GM11168 (cell line): ENCODE measurements around the gene UTS2.

Source experiments
- in situ Hi-C: fragments of 300-500 bp; cut with MboI; formaldehyde crosslinking; loops from one replicate; pipeline ENCODE4 v1.12.0; 2022; ENCODE audit warnings: low sequenced_read_pairs; ENCODE audit not compliant: unreplicated experiment

Gene UTS2, protein sequence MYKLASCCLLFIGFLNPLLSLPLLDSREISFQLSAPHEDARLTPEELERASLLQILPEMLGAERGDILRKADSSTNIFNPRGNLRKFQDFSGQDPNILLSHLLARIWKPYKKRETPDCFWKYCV

DNA sequence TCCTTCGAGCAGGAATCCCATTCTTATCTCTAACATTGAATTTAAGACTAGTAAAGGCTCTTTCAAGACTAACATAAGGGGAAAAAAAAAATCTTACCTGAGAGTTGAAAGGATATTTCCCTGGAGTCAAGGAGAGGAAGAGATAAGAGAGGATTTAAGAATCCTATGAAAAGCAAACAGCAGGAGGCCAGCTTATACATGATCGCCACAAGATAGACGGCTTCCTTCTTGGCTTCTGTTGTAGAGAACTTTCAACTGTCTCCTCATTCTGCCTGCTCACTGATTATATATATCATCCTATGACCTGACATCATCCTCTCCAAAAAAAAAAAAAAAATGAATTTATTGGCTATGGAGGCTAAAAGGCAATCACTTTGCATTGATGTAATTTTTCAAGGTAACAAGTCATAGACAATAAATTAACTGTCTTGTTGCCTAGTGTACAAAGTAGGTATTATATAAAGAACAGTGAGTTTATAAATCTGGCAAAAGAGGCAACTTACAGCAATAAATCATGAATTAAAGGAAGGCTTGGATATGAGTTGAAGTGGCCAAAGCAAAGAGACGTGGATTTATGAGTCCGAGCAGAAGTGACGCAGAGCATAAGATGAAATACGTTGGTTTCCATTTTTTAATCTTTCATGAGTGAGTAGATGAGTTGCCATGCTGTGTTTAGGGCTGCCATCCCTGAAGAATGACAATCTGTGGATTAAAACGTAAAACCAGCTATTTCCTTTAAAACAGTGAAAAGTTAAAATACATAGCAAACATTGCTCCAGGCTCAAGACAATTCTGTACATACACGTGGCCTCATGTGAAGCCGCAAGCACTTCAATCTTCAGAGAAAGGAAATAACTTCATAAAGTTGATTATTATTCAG lies at the start of gene UTS2:
UTS2 (minus strand) TSS at position 262 of the 880 bp plus-strand sequence; CDS start at position 200, 62 bp downstream.
- in situ Hi-C loops: no loop called here

DNA sequence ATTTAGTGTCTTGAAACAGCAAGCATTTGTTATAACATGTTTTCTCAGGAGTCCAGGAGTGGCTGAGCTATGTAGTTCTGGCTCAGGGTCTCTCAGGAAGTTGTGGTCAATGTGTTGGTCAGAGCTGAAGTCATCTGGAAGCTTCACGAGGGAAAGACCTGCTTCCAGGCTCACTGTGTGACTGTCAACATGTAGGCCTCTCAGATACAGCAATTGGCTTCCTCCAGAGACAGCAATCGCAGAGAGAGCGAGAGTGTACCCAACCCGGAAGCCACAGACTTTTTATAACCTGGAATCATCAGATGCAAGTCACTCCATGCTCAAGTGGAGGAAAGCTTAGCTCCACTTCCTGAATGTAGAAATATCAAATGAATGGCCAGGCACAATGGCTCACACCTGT lies 46.9 kb upstream of the UTS2 start:
- in situ Hi-C loops: loop anchor here (5.0 kb wide), 1 partner anchor 92 kb away; no protein-coding TSS in a partner anchor

DNA sequence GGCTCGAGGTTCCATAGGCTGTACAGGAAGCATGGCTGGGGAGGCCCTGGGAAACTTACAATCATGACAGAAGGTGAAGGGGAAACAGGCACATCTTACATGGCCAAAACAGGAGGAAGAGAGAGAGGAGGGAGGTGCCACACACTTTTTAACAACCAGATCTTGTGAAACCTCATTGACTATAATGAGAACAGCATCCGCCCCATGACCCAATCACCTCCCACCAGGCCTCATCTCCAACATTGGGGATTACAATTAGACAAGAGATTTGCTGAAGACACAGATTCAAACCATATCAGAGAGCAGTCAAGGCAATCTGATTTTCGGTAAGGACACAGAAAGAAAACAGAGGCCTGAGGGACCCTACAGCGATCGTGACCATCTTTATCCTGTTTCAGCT lies 46.1 kb upstream of the UTS2 start:
- in situ Hi-C loops: no loop called here

DNA sequence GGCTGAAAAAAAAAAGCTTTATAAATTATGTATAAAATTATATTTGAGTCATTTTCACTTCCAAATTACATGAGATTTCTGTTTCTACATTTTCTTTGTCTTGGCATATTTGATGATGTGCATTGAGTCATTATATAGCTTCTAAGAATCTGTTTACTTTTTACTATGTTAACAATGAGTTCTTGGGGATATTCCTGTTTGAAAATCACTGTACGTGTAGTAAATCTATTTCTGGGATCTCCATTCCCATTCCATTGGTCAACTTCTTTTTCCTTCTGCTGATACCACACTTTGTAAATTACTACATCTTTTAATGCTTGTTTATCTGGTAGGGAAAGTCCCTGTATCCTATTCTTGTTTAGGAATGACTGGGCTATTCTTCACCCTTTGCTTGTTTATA lies 44.1 kb upstream of the UTS2 start:
- in situ Hi-C loops: no loop called here

DNA sequence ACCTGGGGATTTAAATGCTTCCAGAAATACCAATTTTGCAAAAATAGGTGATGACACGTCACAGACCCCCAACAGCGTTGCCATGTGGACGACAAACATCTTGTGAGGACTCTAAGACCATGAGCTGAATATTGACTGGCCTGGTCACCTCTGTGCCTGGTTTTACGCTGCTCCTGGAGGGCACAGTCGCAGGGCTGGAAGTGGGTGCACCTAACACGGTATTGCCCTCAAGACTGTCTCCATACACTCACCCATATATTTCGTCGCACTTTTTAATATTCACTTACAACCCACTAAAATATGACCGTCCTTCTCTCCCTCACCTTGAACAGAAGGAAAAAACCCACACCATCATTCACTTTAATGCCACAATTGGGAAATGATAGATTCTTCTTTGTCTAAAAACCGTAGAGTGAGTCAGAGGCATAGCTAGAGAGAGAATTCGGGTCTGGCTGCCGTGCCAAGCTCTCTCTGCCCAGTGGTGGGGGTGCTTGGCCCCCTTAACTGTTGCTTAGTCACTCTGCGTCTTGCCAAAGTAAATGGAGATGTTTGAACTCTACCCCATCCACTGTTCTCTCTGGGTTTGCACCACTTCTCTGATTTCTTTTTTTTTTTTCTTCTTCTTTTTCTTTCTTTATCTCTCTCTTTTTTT lies 40.8 kb upstream of the UTS2 start:
- in situ Hi-C loops: no loop called here

DNA sequence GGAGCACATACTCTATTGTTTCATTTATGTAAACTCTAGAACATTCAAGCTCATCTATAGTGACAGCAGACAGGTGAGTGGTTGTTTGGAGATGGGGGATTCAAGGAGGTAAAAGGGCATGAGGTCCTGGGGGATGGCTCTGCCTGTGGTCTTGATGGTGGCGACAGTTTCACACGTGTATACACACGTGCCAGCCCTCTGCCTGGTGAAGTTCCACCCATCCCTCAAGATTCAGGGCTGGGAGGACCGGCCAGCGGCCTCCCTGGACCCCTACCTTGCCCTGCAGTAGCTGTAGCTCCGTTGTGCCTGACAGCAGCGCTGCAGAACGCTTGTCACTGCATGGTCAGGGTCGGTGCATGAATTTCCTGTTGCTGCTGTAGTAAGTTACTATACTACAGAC lies 38.9 kb upstream of the UTS2 start:
- in situ Hi-C loops: no loop called here

DNA sequence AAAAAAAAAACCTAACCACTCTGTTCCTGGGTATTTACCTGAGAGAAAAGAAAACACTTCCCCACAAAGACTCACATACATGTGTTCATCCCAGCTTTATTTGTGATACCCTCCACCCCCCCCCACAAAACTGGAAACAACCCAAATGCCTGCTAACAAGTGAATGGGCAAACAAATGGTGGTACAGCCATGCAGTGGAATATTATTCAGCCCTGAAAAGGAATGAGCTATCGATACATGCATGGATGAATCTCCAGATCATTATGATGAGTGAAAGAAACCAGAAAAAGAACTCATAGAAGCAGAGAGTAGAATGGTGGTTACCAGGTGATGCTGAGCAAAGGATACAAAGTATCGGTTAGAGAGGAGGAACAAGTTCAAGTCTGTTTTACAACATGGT lies 38.0 kb upstream of the UTS2 start:
- in situ Hi-C loops: no loop called here

DNA sequence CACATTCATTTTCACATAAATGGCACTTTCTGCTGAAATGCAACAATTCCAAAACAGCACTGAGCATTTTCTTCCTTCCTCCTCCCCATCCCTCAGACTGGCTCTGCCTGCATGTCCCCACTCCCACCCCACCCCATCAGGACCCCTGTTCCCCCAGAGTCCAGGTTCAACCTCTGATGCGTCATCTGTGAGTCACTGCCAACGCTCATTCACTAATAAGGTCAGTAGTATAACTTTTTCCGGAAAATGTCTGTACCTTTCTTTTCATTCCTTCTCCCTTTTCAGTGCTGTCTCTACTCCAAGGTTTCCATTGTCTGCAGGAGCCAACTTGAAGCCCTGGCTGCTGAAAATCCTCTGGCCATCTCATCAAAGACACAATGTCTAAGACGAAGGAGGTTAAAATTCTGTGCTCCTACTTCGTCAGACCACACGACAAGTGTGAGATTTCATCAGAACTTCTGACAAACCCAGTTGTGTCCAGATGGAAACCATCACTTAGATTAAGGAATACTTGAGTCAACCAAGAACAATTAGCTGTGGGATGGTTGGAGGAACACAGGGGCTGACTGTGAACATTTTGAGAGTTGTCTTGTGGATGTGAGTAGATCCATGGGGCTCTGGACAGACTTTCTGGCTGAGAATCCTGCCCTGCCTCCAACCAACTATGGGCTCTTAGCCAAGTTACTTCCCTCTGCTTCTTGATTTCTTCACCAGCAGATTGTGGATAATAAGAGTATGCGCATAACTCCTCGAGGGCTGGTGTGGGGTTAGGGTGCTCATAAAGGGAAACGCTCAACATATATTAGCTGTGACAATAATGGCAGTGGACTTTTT lies 35.6 kb upstream of the UTS2 start:
- in situ Hi-C loops: no loop called here

DNA sequence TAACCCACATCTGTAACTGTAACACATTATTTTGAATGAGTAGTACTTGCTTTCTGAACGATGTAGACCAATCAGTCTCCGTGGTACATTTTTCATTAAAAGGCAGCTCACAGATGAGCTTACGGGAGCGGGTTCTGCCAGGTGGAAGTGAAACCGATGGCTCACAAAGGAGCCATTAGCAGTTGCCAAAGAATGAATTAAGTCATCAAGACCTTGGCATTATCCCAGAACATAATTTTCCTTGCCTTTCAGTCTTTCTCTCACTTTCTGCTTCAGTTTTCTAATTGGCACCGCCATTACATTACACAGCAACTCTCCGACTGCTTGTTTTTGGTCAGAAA lies 33.5 kb upstream of the UTS2 start:
- in situ Hi-C loops: no loop called here

DNA sequence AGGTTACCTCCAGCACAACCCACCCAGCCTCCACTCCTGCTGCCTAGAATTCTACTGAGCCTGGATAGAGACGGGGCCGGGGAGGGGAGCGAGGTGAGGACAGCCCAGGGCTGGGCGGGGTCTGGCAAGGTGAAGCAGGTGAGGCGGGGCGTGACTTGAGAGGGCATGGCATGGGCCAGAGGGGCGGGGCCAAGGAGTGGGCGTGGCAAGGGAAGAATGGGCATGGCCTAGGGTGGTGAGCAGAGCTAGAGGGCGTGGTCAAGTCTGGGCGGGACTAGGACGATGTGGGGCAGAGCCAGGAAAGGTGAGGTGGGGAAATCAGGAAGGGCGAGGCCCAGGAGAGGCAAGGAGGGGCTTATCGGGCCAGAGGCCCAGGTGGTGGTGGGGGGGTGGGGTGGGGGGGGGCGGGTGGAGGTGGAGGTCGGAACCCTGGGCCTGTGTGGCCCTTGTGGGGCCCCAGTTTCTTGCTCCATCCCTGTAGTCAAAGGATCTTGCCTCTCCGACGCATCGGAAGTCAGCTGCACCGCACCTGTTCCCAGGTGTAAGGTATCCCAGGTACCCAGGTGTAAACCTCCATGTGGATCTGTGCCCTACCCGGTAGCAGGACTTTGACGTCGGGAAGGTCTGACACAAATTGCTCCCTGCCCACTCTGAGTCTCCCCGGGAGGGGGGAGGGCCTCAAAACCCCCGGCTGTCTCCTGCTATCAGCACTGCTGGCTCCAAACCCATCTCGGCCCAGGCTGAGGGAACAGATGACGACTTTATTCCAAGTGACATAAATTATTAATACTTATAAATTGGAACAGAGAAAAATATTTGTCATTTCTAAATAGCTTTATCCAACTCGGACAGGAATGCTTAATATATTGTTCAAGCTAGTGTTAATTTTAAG lies 32.9 kb upstream of the UTS2 start:
- in situ Hi-C loops: no loop called here

DNA sequence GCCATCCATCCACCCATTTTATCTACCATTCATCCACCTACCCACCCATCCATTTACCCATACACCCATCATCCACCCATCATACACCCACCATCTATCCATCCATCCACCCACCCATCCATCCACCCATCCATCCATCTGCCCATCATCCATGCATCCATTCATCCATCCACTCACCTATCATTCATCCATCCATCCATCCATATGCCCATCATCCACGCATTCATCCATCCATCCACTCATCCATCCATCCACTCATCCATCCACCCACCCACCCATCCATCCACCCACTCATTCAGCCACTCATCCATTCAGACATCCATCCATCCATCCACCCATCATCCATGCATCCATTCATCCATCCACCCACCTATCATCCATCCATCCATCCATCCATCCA lies 31.9 kb upstream of the UTS2 start:
- in situ Hi-C loops: no loop called here

DNA sequence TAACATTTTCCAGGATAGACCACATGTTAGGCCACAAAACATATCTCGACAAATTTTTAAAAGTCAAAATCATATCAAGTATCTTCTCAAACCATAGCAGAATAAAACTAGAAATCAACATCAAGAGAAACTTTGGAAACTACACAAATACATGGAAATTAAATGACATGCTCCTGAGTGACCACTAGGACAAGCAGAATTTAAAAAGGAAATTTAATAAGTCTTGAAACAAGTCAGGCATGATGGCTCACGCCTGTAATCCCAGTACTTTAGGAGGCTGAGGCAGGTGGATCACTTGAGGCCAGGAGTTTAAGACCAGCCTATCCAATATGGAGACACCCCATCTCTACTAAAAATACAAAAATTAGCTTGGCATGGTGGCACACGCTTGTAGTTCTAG lies 26.4 kb upstream of the UTS2 start:
- in situ Hi-C loops: no loop called here

DNA sequence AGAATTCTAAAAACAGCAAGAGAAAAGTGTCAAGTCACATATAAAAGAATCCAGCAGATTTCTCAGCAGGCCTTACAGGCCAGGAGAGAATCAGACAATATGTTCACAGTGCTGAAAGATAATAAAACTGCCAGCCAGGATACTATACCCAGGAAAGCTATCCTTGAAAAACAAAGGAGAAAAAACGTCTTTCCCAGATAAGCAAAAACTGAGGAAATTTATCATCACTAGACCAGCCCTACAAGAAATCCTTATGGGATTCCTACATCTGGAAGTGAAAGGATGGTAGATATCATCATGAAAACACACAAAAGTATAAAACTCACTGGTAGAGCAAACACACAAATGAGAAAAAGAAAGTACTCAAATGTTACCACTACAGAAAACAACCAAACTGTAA lies 25.2 kb upstream of the UTS2 start:
- in situ Hi-C loops: no loop called here

DNA sequence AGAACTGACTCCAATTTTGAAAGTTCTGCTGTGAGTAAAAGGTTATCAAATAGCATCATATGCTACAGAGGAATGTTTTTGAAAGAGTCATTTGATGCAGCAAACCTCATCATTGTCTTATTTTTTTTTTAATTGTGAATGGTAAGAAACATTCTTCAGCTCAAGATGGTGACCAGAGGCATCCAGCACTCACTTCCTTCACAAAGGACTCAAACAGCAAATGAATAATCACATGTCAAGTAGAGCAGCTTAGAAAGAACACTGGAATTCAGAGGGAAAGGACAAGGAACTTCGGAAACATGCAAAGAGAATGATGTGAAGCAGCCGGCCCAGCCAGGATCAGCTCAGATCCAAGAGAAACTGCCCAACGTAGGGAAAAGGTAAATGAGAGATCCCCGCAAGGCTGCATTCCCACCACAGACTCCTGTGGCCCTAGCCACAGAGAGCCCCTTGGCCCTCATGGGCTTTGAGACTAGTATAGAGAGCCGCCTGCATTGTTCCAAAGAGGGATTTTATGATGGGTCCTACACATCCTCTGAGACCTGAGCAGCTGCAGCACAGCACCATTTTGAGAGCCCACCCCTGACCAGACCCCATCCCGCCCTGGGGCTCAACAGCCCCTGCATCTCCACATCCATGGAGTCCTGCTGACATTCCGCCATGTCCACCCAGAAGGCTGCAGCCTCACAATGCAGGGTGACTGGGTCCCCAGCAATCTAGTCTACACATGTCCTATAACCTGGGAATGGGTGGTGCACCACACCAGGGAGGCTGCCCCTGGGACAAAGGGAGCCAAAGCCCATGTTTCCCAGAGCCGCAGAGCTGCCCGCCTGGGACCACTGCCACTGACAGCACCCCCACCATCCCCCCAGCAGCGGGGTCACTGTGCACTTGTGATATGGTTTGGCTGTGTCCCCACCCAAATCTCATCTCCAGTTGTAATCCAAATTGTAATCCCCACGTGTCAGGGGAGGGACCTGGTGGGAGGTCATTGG lies 21.2 kb upstream of the UTS2 start:
- in situ Hi-C loops: no loop called here

DNA sequence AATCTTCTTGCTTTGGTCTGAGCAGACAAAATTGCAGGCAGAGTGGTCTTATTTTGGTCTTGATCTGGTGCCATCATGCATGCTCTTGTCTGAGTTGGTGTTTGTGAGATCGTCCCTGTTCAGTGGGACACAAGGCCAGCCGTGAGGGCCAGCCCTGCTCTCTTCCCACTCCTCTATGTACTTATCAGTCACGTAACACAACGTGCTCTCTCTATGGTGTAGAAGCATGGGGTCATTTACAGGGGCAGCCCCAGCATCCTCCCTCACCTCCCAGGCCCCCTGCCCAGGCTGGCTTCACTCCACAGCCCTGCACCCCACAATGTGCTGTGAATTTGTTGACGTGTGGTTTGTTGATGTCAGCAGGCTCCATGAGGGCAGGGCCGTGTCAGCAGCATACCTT lies 18.3 kb upstream of the UTS2 start:
- in situ Hi-C loops: no loop called here

DNA sequence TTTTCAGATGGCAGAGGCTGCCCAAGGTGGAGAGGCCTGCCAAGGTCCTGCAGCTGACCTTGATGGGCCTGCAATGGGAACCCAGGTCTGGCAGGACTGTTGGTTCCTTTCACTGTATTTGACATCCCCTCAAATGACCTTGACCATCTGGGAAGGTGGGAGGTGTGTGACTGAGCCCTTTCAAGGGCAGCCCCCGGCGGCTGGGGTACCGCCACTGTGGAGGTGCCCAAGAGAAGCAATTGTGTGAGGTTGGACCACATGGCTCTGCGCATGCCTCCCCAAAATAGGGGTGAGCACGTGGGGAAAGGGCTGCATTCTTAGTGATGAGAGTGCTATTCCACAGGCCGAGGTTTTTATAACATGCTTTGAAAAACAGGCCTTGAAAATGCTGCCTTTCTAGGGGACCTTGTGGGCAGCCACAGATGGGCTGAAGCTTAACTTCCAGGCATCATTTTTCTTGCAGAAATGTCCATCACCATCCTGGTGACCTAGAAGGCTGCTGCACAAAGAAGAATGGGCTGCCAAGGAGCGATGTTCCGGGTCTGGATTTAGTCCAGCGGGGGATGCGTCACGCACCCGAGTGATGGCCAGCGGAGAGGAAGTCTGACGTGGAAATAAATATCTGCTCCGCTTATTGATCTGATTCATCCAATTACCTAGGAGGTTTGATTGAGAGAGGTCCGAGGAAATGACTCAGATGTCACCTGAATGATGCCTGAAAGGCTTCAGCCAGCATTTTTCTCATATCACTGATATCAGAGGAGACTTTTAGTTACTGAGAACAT lies 16.5 kb upstream of the UTS2 start:
- in situ Hi-C loops: no loop called here

DNA sequence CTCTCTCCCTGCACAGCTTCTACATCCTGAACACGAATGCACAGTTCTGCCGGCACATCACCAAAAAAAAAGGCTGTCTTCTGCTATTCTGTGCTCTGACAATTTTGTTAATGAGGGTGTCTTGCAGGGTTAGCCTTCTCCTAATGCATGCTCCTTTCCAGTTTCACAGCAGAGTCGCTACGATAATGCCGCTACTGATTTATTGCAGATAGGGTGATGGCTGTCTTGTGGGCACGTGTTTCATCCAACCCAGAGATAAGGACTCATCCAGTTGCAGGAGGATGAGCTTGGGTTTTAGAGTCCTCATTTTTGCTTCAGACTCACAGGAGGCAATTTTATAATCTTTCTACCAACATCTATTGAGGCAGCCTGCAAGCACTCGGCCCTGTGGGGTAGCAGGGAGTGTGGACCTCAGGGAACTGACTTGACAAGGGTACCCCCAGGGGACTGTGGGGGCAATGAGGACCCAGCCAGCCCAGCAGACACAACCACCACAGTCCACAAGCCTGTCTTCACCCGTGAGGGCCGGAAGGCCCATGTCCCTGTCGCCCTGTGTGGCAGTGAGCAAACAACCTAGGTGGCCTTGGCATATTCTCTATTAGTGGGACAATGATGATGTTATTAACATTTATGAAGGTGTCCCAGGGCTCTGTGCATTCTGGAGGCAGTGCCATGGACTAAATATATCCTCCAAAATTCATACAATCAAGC lies 15.4 kb upstream of the UTS2 start:
- in situ Hi-C loops: no loop called here
